GM13977 (cell line): ENCODE data around the gene MCUB.
A peak's percentile ranks its signal among the peaks of the same experiment; 100 is the strongest.

ENCODE experiments used
- DNase-seq: peaks from one replicate; pipeline ENCODE4 v3.0.0; 2012; ENCODE audit warnings: low spot score
- in situ Hi-C: fragments of 300-500 bp; cut with MboI; formaldehyde crosslinking; loops from one replicate; pipeline ENCODE4 v1.12.0; 2022; ENCODE audit warnings: low sequenced_read_pairs, low pct_unique_long_range_greater_than_20kb, mixed read lengths, inconsistent platforms; ENCODE audit not compliant: unreplicated experiment
- TF ChIP-seq, protein P1 (sequence below): IDR thresholded peaks from 2 replicates; pipeline ENCODE4 v1.5.1; 2012; ENCODE audit warnings: mild to moderate bottlenecking, control low read depth; ENCODE audit not compliant: insufficient read depth; ENCODE audit errors: extremely low read depth, missing control alignments

MCUB gene

DNA sequence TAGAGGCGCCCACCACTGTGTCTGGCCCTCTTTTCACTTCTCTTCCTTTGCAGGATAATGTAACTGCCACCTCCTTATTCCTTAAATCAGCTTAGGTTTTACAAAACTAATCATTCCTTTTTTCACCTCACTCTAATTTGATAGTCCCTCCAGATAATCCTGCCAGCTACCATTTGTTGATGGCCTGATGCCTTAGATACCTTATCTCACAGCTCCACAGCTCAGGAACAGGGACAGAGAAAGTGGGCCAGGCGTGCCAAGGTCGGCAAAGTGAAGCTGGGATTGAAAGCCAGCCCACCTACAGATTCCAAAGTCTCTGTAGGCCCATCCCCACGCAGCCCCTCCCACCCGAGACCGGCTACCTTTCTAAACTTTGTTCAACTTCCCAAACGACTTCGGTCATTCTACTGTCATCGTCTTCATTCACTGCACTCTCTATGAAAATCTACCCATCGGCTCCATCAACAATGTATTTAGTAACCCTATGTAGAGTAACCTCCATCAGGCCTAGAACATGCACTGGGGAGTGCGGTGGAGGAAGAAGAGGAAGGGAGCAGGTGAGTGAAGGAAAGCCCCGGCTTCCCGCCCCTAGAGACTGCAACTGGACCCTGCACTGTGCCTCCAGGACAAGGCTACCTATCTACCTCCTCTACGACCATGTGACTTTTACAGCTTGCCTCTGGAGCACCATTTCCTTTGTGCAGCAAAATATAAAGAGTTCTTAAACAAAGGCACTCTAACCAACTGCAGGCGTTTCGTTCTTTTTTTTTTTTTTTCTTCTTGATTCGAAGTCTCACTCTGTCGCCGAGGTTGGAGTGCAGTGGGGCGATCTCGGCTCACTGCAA lies 141.7 kb downstream of the MCUB start:
- TF ChIP-seq, protein P1, sequence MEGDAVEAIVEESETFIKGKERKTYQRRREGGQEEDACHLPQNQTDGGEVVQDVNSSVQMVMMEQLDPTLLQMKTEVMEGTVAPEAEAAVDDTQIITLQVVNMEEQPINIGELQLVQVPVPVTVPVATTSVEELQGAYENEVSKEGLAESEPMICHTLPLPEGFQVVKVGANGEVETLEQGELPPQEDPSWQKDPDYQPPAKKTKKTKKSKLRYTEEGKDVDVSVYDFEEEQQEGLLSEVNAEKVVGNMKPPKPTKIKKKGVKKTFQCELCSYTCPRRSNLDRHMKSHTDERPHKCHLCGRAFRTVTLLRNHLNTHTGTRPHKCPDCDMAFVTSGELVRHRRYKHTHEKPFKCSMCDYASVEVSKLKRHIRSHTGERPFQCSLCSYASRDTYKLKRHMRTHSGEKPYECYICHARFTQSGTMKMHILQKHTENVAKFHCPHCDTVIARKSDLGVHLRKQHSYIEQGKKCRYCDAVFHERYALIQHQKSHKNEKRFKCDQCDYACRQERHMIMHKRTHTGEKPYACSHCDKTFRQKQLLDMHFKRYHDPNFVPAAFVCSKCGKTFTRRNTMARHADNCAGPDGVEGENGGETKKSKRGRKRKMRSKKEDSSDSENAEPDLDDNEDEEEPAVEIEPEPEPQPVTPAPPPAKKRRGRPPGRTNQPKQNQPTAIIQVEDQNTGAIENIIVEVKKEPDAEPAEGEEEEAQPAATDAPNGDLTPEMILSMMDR = no peak
- DNase-seq = peak; percentile 29
- in situ Hi-C loops = no loop called here

DNA sequence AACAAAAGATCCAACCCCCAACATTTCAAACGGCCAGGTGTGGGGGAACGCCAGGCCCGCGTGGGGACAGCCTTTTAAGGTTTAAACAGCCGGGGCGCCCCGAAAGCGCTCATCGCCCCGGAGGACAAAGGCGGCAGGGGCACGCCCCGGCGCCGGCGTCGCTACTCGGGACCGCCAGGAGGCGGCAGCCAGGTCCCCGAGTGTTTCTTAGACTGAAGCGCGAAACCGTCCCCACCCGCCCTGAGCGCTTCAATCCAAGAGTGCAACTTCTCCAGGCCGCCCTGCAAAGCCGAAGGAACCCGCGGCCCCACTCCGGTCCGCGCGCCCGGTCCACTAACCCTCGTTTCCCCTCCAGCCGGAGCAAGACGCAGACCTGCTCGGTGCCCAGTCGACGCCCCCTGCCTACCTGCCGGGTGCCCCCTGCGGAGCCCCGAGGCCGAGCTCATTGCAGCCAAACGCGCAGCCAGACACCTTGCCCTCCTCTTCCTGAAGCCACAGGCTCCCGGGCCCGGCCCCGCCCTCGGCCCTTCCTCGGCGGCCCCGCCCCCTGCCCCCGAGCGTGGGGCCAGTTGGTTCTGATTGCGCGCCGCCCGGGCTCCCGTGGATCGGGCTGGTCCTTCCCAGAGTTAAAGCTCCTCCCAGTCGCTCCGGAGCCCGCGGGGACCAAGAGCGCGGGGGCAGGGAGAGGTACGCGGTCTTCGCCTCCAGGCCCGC lies 143.1 kb downstream of the MCUB start, which contains the start of gene CASP6:
CASP6 (minus strand) TSS at position 496 of the 714 bp plus-strand sequence; CDS start at position 446, 50 bp downstream.
- TF ChIP-seq, protein P1 = peak; percentile 78
- DNase-seq = peak; percentile 83
- in situ Hi-C loops = no loop called here

DNA sequence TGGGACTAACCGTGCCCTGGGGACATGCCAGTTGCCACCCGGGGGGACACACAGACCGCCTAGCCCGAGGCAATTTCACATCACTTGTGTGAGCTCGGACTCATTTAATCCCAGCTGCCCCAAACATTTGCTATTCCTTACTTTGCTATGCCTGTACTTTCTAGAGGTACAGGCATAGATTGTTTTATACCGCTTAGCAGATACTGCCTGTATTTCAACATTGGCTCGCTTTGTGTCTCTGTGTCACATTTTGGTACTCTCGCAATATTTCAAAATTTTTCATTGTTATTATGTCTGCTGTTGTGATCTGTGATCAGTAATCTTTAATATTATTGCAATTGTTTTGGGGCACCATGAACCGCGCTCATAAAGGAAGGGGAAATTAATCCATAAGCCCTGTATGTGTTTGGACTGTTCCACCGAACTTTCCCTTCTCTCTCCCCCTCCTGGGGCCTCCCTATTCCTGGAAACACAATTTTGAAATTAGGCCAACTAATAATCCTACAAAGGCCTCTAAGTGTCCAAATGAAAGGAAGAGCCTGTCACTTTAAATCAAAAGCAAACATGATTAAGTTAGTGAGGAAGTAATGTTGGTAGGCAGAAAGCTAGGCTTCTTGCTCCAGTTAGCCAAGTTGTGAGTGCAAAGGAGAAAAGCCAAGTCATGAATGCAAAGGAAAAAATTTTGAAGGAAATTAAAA lies 143.8 kb downstream of the MCUB start:
- in situ Hi-C loops = no loop called here
- DNase-seq = no peak
- TF ChIP-seq, protein P1 = no peak

DNA sequence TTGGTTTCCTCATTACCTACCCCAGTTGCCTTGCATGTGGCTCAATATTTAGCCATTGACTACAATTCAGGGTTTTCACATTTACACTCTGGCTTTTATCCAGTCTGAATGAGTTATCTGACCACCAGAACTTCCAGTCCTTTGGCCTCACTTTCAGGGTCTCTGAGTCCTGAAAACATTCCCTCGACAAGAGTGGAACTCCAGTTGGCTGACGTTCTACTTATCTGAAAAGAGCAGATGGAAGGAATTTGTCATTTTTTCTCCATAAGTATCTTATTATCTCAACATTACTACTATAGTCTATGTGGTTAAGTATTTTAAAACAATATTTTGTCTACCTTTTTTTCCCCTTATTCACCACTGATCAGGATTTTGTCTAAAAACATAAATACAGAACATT lies 148.4 kb downstream of the MCUB start:
- in situ Hi-C loops = no loop called here
- DNase-seq = no peak
- TF ChIP-seq, protein P1 = no peak

DNA sequence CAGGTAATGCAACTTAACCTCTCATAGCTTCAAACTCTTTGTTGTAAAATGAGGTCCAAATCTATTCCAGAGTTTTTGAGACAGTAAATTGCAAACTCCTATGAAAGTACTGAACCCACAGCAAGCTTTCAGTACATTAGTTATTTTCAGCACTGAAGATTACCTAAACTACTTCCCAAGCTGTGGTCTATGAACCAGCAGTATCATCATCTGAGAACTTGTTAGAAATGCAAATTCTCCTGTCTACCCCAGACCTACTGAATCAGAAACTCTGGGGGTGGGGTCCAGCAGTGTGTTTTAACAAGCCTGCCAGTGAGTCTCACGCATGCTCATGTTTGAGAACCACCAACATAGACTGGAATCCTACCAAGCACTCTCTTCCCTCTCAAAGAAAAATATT lies 148.9 kb downstream of the MCUB start:
- TF ChIP-seq, protein P1 = no peak
- in situ Hi-C loops = no loop called here
- DNase-seq = peak; percentile 54

DNA sequence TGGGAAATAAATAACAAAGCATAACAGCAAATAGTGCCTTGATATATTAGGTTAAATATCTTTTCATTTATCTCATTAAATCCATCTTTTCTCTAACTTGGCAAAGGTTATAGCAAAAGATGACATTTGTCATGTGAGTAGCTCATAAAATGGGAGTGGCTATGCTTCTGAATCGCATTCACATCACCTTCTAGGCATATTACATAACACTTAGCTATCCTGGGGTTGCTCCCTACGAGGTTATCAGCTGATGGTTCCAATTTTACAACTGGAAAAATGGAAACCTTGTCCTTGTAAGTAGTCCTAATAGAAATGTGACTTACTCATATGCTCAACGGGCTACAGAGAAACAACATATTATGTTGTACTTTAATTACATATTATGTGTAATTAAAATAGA lies 153.5 kb downstream of the MCUB start:
- in situ Hi-C loops = no loop called here
- TF ChIP-seq, protein P1 = no peak
- no peak for DNase-seq
